GM23338 (cell line): ENCODE results near the gene USH1G. TPM values are rescaled to one million over a fixed set of nuclear protein-coding genes. Genes with fewer than 3 reads are reported as not detected.

Source experiments
- ATAC-seq: fragments of 200-7000 bp; cut with Tn5 transposase; 3 replicates; pipeline ENCODE4 v1.9.1; 2020
- DNase-seq: peaks from one replicate; pipeline ENCODE4 v3.0.0-alpha.2; 2015; ENCODE audit warnings: low spot score
- H2AFZ ChIP-seq: fragments of 200-600 bp; sonication (generic); 2 replicates; pipeline ENCODE4 v1.8.0; 2016; ENCODE audit warnings: antibody characterized with exemption, mild to moderate bottlenecking, moderate library complexity
- H3F3A ChIP-seq: fragments of 200-600 bp; sonication (generic); replicated peaks from 2 replicates; pipeline ENCODE4 v1.8.0; 2017; ENCODE audit warnings: antibody characterized with exemption, mixed run types, low read depth
- H3K27ac ChIP-seq: fragments of 200-600 bp; sonication (generic); 2 replicates; pipeline ENCODE4 v1.6.1; 2016; ENCODE audit warnings: low read depth
- H3K27me3 ChIP-seq: fragments of 200-600 bp; sonication (generic); 2 replicates; pipeline ENCODE4 v1.8.0; 2016; ENCODE audit warnings: mild to moderate bottlenecking, mixed run types, moderate library complexity; ENCODE audit not compliant: insufficient read depth
- H3K36me3 ChIP-seq: fragments of 200-600 bp; sonication (generic); 2 replicates; pipeline ENCODE4 v1.8.0; 2016; ENCODE audit warnings: mild to moderate bottlenecking; ENCODE audit not compliant: insufficient read depth
- H3K4me1 ChIP-seq: fragments of 200-600 bp; sonication (generic); 2 replicates; pipeline ENCODE4 v1.8.0; 2016; ENCODE audit warnings: mild to moderate bottlenecking, moderate library complexity; ENCODE audit not compliant: insufficient read depth
- H3K4me2 ChIP-seq: fragments of 200-600 bp; sonication (generic); 2 replicates; pipeline ENCODE4 v1.7.1; 2017; ENCODE audit warnings: mixed run types
- H3K4me3 ChIP-seq: fragments of 200-600 bp; sonication (generic); 2 replicates; pipeline ENCODE4 v1.6.1; 2016; ENCODE audit warnings: mixed run types
- H3K79me2 ChIP-seq: fragments of 200-600 bp; sonication (generic); replicated peaks from 2 replicates; pipeline ENCODE4 v1.8.0; 2017; ENCODE audit warnings: mild to moderate bottlenecking; ENCODE audit not compliant: insufficient read depth
- H3K9me2 ChIP-seq: fragments of 200-600 bp; sonication (generic); 2 replicates; pipeline ENCODE4 v1.8.0; 2017; ENCODE audit not compliant: insufficient read depth
- H4K20me1 ChIP-seq: fragments of 200-600 bp; sonication (generic); replicated peaks from 2 replicates; pipeline ENCODE4 v1.8.0; 2017; ENCODE audit warnings: mild to moderate bottlenecking; ENCODE audit not compliant: insufficient read depth
- H3K27ac Mint-ChIP-seq: 2 replicates; pipeline ENCODE4 v1.8.0; 2020; ENCODE audit warnings: inconsistent platforms, mild to moderate bottlenecking, moderate library complexity, mixed read lengths
- H3K27me3 Mint-ChIP-seq: 3 replicates; pipeline ENCODE4 v1.8.0; 2022; ENCODE audit warnings: low read depth, mild to moderate bottlenecking, moderate library complexity, mixed read lengths, inconsistent platforms; ENCODE audit not compliant: insufficient read depth, poor library complexity
- H3K36me3 Mint-ChIP-seq: 3 replicates; pipeline ENCODE4 v1.8.0; 2021; ENCODE audit warnings: low read depth, mild to moderate bottlenecking, inconsistent platforms, moderate library complexity, mixed read lengths
- H3K4me1 Mint-ChIP-seq: 3 replicates; pipeline ENCODE4 v1.8.0; 2020; ENCODE audit warnings: mild to moderate bottlenecking, inconsistent platforms, mixed read lengths
- H3K4me3 Mint-ChIP-seq: 3 replicates; pipeline ENCODE4 v1.8.0; 2021; ENCODE audit warnings: moderate library complexity, mild to moderate bottlenecking, inconsistent platforms, mixed read lengths
- H3K9me3 Mint-ChIP-seq: 3 replicates; pipeline ENCODE4 v1.8.0; 2020; ENCODE audit warnings: moderate library complexity, mild to moderate bottlenecking, inconsistent platforms, mixed read lengths
- EZH2 ChIP-seq: fragments of 200-600 bp; sonication (generic); IDR thresholded peaks from one replicate; pipeline ENCODE4 v1.8.0; 2017; ENCODE audit warnings: antibody characterized with exemption, mild to moderate bottlenecking, low read depth; ENCODE audit not compliant: unreplicated experiment
- JUNB ChIP-seq: IDR thresholded peaks from one replicate; pipeline ENCODE4 v1.6.1; 2016; ENCODE audit warnings: antibody characterized with exemption; ENCODE audit not compliant: unreplicated experiment
- POLR2AphosphoS5 ChIP-seq: IDR thresholded peaks from 2 replicates; pipeline ENCODE4 v1.6.1; 2016; ENCODE audit warnings: antibody characterized with exemption, low read depth
- REST ChIP-seq: IDR thresholded peaks from one replicate; pipeline ENCODE4 v1.6.1; 2018; ENCODE audit warnings: antibody characterized with exemption; ENCODE audit not compliant: unreplicated experiment
- STAT1 ChIP-seq: IDR thresholded peaks from one replicate; pipeline ENCODE4 v1.6.1; 2016; ENCODE audit warnings: antibody characterized with exemption; ENCODE audit not compliant: unreplicated experiment
- ZNF114 ChIP-seq: fragments of 250-450 bp; sonication (Bioruptor Pico); IDR thresholded peaks from 2 replicates; pipeline ENCODE4 v1.5.0; 2020; ENCODE audit warnings: mild to moderate bottlenecking, moderate library complexity
- ZNF331 ChIP-seq: fragments of 250-450 bp; sonication (Bioruptor Pico); IDR thresholded peaks from 2 replicates; pipeline ENCODE4 v1.5.0; 2020; ENCODE audit warnings: low read depth, mild to moderate bottlenecking, moderate library complexity
- polyA plus RNA-seq: library from polyadenylated mRNA; unstranded; fragments of >200 nt; fragmentation: Nextera tagmentation; extraction: Ambion mirVana; gene quantifications from 2 replicates; pipeline ENCODE4 v1.2.1, GENCODE V29; 2016
- total RNA-seq: library from RNA; depleted of rRNA; stranded (reverse); fragments of >200 nt; shearing (Covaris generic); gene quantifications from 2 replicates; pipeline ENCODE4 v1.2.3, GENCODE V29; 2014
- TF ChIP-seq, protein P1 (sequence below), 2 experiments: fragments of 200-600 bp in 1 of 2; sonication (generic) in 1 of 2; conservative IDR thresholded peaks; 2 replicates each; pipeline versions ENCODE4 v1.5.1 to v1.6.1; 2016 to 2017; ENCODE audit warnings: antibody characterized with exemption in 2 of 2, low read depth in 2 of 2, mild to moderate bottlenecking in 2 of 2, moderate library complexity in 1 of 2

The USH1G gene
- total and polyA plus RNA-seq, 2 experiments from 2014 or later: 0.34 to 1.7 TPM

DNA sequence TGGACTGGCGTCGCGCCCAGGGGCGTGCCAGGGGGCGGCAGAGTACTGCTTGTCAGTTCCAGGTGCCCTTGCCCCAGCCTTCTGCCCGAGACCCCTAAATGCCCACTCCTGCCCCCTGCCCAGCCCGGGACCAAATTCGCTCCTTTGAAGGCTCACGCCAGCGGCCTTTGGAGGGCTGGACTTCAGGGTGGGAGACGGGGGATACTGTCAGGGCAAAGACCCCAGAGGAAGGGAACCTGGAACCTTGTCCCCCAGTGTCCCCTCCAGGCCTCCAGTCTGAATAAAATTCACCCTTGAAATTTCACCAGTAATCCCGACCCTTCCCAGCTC, 13.4 kb upstream of the USH1G start (continued):
- TF ChIP-seq STAT1 (no peak), ZNF114 (no peak)

GRCh38 chr17:74935585-74936469, 12.8 kb upstream of the USH1G start, which contains the start of gene OTOP3:
Gene OTOP3 (plus strand): TSS chr17:74935898. CDS start chr17:74935922, 24 bp downstream.
- peak within 1 kb of the TSS; percentile 94 for H2AFZ ChIP-seq
- peak; percentile 65 for DNase-seq
- peaks cover 77% of the 10 kb centered on the region for H3K27me3 ChIP-seq

More at GRCh38 chr17:74935585-74936469, 12.8 kb upstream of the USH1G start, which contains the start of gene OTOP3:
- H3K4me3 Mint-ChIP-seq: peak within 1 kb of the TSS; percentile 64
- Histone ChIP-seq H3K79me2 (no peaks in the 10 kb centered on the region), H3K4me3 (peak within 1 kb of the TSS; percentile 58), H3K36me3 (no peaks in the 10 kb centered on the region), H3K27ac (no peak within 1 kb of the TSS), H3F3A (no peaks in the 10 kb centered on the region), H3K4me2 (peak within 1 kb of the TSS; percentile 81), H4K20me1 (no peaks in the 10 kb centered on the region), H3K4me1 (no peaks in the 10 kb centered on the region), H3K9me2 (no peaks in the 10 kb centered on the region)
- H3K4me1 Mint-ChIP-seq: peaks cover 9% of the 10 kb centered on the region; the same call in 2 of the 3 replicates
- no peak within 1 kb of the TSS for H3K27ac Mint-ChIP-seq
- no peaks in the 10 kb centered on the region for H3K36me3 Mint-ChIP-seq
- no peaks in the 10 kb centered on the region for H3K9me3 Mint-ChIP-seq
- TF ChIP-seq JUNB: no peak
- TF ChIP-seq ZNF114: no peak
- TF ChIP-seq EZH2: peak; percentile 68
- TF ChIP-seq, protein P1, sequence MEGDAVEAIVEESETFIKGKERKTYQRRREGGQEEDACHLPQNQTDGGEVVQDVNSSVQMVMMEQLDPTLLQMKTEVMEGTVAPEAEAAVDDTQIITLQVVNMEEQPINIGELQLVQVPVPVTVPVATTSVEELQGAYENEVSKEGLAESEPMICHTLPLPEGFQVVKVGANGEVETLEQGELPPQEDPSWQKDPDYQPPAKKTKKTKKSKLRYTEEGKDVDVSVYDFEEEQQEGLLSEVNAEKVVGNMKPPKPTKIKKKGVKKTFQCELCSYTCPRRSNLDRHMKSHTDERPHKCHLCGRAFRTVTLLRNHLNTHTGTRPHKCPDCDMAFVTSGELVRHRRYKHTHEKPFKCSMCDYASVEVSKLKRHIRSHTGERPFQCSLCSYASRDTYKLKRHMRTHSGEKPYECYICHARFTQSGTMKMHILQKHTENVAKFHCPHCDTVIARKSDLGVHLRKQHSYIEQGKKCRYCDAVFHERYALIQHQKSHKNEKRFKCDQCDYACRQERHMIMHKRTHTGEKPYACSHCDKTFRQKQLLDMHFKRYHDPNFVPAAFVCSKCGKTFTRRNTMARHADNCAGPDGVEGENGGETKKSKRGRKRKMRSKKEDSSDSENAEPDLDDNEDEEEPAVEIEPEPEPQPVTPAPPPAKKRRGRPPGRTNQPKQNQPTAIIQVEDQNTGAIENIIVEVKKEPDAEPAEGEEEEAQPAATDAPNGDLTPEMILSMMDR (conservative IDR thresholded peaks at IDR 0.05; ENCODE audit: low read depth in 2 of 2): no peak
- TF ChIP-seq POLR2AphosphoS5: no peak
- peak; percentile 37 for TF ChIP-seq REST
- TF ChIP-seq ZNF331 (CRISPR knock-in tag): no peak
- peak; percentile 69 for ATAC-seq
- peaks cover 60% of the 10 kb centered on the region for H3K27me3 Mint-ChIP-seq
